ENCODE data around the gene MSRB3.

DNA sequence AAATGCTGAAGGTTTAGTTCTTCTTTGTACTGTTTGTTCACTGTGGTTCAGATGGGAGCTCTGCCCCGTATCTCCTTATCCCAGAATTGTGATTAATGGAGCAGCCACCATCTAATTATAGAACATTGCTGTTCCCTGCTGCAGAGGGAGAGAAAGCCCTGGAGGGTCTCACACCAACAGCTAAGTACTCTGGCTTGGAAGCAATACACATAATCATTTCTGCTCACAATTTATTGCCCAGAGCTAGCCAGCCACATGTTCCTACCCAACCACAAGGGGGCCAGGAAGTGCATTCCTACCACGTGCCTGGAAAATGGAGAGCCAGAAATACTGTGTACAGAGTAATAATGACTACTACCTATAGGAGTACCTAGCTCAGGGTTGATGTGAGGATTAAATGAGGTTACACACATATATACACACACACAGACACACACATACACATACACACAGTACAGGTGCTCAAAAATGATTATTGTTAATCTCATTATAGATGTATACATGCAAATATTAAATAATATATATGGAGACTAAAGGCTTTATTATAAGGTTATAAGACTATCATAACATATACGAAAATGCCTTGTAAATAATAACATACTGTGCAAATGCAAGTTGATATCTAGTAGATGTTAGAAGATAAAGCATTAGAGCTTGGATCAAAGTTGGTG lies 22.3 kb downstream of the MSRB3 start:
- TF ChIP-seq, protein P1, sequence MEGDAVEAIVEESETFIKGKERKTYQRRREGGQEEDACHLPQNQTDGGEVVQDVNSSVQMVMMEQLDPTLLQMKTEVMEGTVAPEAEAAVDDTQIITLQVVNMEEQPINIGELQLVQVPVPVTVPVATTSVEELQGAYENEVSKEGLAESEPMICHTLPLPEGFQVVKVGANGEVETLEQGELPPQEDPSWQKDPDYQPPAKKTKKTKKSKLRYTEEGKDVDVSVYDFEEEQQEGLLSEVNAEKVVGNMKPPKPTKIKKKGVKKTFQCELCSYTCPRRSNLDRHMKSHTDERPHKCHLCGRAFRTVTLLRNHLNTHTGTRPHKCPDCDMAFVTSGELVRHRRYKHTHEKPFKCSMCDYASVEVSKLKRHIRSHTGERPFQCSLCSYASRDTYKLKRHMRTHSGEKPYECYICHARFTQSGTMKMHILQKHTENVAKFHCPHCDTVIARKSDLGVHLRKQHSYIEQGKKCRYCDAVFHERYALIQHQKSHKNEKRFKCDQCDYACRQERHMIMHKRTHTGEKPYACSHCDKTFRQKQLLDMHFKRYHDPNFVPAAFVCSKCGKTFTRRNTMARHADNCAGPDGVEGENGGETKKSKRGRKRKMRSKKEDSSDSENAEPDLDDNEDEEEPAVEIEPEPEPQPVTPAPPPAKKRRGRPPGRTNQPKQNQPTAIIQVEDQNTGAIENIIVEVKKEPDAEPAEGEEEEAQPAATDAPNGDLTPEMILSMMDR (conservative IDR thresholded peaks at IDR 0.05 in 1 of 2, IDR thresholded peaks at IDR 0.05 in 1 of 2; ENCODE audit: low read depth in 1 of 2, low read length in 2 of 2) = peak; percentile 36 to 58
- TF ChIP-seq EZH2 (IDR thresholded peaks at IDR 0.05; ENCODE audit: low read length, missing control alignments) = no peak
